K562 (cell line): ENCODE results near the gene POC1B. TPM values are rescaled to one million over a fixed set of nuclear protein-coding genes. Genes with fewer than 3 reads are reported as not detected.

Source experiments
- ATAC-seq: fragments of 200-7000 bp; cut with Tn5 transposase; 3 replicates; pipeline ENCODE4 v1.9.1; 2020; ENCODE audit warnings: moderate library complexity
- BruUV-seq: library from RNA; stranded (reverse); fragments of 400-500 nt; replicated peaks from 2 replicates; lab custom pipeline; 2021; lab: Mats Ljungman, UMichigan
- CTCF ChIA-PET: fragments of 300-600 bp; formaldehyde crosslinking; extraction: SDS; loops from one replicate; lab custom pipeline; 2021; ENCODE audit warnings: low intra/inter-chr PET ratio; lab: Yijun Ruan, JAX
- POLR2A ChIA-PET: fragments of 300-600, 350-650 bp; sonication (Branson Sonifier 250); formaldehyde crosslinking; extraction: SDS; loops from one replicate; lab custom pipeline; 2021; ENCODE audit warnings: antibody characterized with exemption, inconsistent platforms; lab: Yijun Ruan, JAX
- DNase-seq, 4 experiments: peaks; one replicate each; pipeline versions ENCODE4 v3.0.0 to v3.0.0-alpha.2; 2011 to 2018; ENCODE audit warnings: low spot score in 3 of 4, mixed read lengths in 3 of 4; ENCODE audit errors: extremely low read depth in 1 of 4
- FAIRE-seq: peaks from 2 replicates; lab custom pipeline; 2011; peaks lifted over from hg19 to GRCh38; lab: Jason Lieb, UNC
- H2AFZ ChIP-seq: 2 replicates; pipeline ENCODE4 v1.6.0; 2011; ENCODE audit warnings: low read depth, low read length, control low read depth, inconsistent platforms
- H3K27ac ChIP-seq: fragments of 200-600 bp; 3 replicates; pipeline ENCODE4 v1.8.0; 2011; ENCODE audit warnings: low read depth, mild to moderate bottlenecking, control low read depth, inconsistent platforms, low read length, moderate library complexity, mixed read lengths; ENCODE audit errors: extremely low read depth
- H3K27me3 ChIP-seq, 2 experiments: fragments of 300-600 bp in 1 of 2; 2 replicates in 1 of 2; 3 replicates in 1 of 2; pipeline versions ENCODE4 v1.6.0 to v1.8.0; 2011; ENCODE audit warnings: inconsistent platforms in 2 of 2, low read length in 2 of 2, mild to moderate bottlenecking in 1 of 2, mixed read lengths in 1 of 2, moderate library complexity in 1 of 2; ENCODE audit not compliant: control insufficient read depth in 2 of 2, insufficient read depth in 2 of 2
- H3K36me3 ChIP-seq: fragments of 300-600 bp; 3 replicates; pipeline ENCODE4 v1.8.0; 2011; ENCODE audit warnings: mild to moderate bottlenecking, low read length, inconsistent platforms; ENCODE audit not compliant: control insufficient read depth, insufficient read depth
- H3K4me1 ChIP-seq, 2 experiments: fragments of 200-600 bp in 1 of 2; replicated peaks in 1 of 2; 2 replicates in 1 of 2; 3 replicates in 1 of 2; pipeline versions ENCODE4 v1.5.1 to v1.8.0; 2011; ENCODE audit warnings: inconsistent platforms in 2 of 2, low read length in 2 of 2, mild to moderate bottlenecking in 1 of 2, mixed read lengths in 1 of 2, moderate library complexity in 1 of 2; ENCODE audit not compliant: control insufficient read depth in 2 of 2, insufficient read depth in 2 of 2
- H3K4me2 ChIP-seq: 2 replicates; pipeline ENCODE4 v1.6.1; 2011; ENCODE audit warnings: low read length, control low read depth, inconsistent platforms, mixed read lengths; ENCODE audit not compliant: insufficient read depth
- H3K4me3 ChIP-seq: fragments of 200-600 bp; sonication (generic), shearing (Covaris generic); 2 replicates; pipeline ENCODE4 v1.5.1; 2016; ENCODE audit warnings: control low read depth, inconsistent platforms
- H3K79me2 ChIP-seq: fragments of 200-600 bp; 3 replicates; pipeline ENCODE4 v1.8.0; 2011; ENCODE audit warnings: low read length, inconsistent platforms; ENCODE audit not compliant: control insufficient read depth, insufficient read depth
- H3K9ac ChIP-seq, 2 experiments: 2 replicates each; pipeline versions ENCODE4 v1.6.0 to v1.6.1; 2011; ENCODE audit warnings: low read depth in 2 of 2, low read length in 2 of 2, control low read depth in 1 of 2, inconsistent platforms in 1 of 2, mild to moderate bottlenecking in 1 of 2, mixed read lengths in 1 of 2; ENCODE audit not compliant: insufficient read depth in 1 of 2
- H3K9me1 ChIP-seq: one replicate; pipeline ENCODE4 v1.6.0; 2011; ENCODE audit warnings: inconsistent platforms, mild to moderate bottlenecking, low read length, moderate library complexity; ENCODE audit not compliant: control insufficient read depth, insufficient read depth
- H3K9me3 ChIP-seq: replicated peaks from 2 replicates; pipeline ENCODE4 v1.5.1; 2011; ENCODE audit warnings: low read depth, low read length, inconsistent platforms; ENCODE audit not compliant: control insufficient read depth, insufficient read depth
- H4K20me1 ChIP-seq: replicated peaks from 2 replicates; pipeline ENCODE4 v1.6.1; 2011; ENCODE audit warnings: low read length, inconsistent platforms, mixed read lengths; ENCODE audit not compliant: control insufficient read depth, insufficient read depth
- ARNT ChIP-seq, 2 experiments: fragments of 450-650 bp; IDR thresholded peaks; 2 replicates each; pipeline ENCODE4 v1.6.1; 2016; ENCODE audit warnings: mild to moderate bottlenecking in 1 of 2
- C11orf30 ChIP-seq: fragments of 450-650 bp; IDR thresholded peaks from 2 replicates; pipeline ENCODE4 v1.6.1; 2016; ENCODE audit warnings: low read depth, mild to moderate bottlenecking
- KLF13 ChIP-seq: fragments of 450-650 bp; IDR thresholded peaks from 2 replicates; pipeline ENCODE4 v1.6.1; 2016; ENCODE audit warnings: missing genetic modification characterization, low read depth, mild to moderate bottlenecking, missing compliant biosample characterization, moderate library complexity, borderline replicate concordance
- MAFG ChIP-seq: fragments of 450-650 bp; conservative IDR thresholded peaks from 2 replicates; pipeline ENCODE4 v1.6.1; 2016; ENCODE audit warnings: missing genetic modification characterization, missing compliant biosample characterization
- NCOA4 ChIP-seq: fragments of 450-650 bp; IDR thresholded peaks from 2 replicates; pipeline ENCODE4 v1.6.1; 2018; ENCODE audit warnings: mild to moderate bottlenecking; ENCODE audit not compliant: partially characterized antibody
- RAD51 ChIP-seq: fragments of 450-650 bp; IDR thresholded peaks from 2 replicates; pipeline ENCODE4 v1.7.1; 2016; ENCODE audit warnings: low read depth, mild to moderate bottlenecking, borderline replicate concordance
- RBM14 ChIP-seq: fragments of 200-400 bp; formaldehyde crosslinking; IDR thresholded peaks from 2 replicates; pipeline ENCODE4 v1.6.1; 2018; ENCODE audit warnings: low read depth, mild to moderate bottlenecking, low read length, moderate library complexity, borderline replicate concordance; ENCODE audit not compliant: insufficient read depth
- ZBTB34 ChIP-seq: fragments of 250-450 bp; sonication (Bioruptor Pico); IDR thresholded peaks from 2 replicates; pipeline ENCODE4 v1.8.0; 2021; ENCODE audit warnings: mild to moderate bottlenecking, moderate library complexity
- ZNF232 ChIP-seq: sonication (generic); formaldehyde crosslinking; IDR thresholded peaks from 2 replicates; pipeline ENCODE4 v1.8.0; 2022; ENCODE audit warnings: mild to moderate bottlenecking, missing genetic modification reagents
- WGBS: fragments of 100-300 bp; shearing (Covaris generic); methylation state at CpG from one replicate; pipeline ENCODE4 v1.1.6; 2016; ENCODE audit warnings: low coverage, mixed read lengths; ENCODE audit not compliant: insufficient coverage; ENCODE audit errors: missing lambda C conversion rate; 5-methylcytosine and 5-hydroxymethylcytosine counted together
- in situ Hi-C: fragments of 300-500 bp; cut with MboI; formaldehyde crosslinking; loops from 4 replicates; pipeline ENCODE4 v1.15.0; 2018; ENCODE audit warnings: inconsistent platforms, mixed read lengths
- intact Hi-C: fragments of 100-400 bp; cut with micrococcal nuclease; formaldehyde crosslinking; loops from 2 replicates; pipeline ENCODE4 v1.14.2; 2022
- polyA plus RNA-seq, 8 experiments: library from polyadenylated mRNA; depleted of rRNA in 4 of 8; stranded (reverse) in 5 of 8; unstranded in 3 of 8; fragments of >200 nt; fragmentation: Nextera tagmentation in 2 of 8; fragmentation: Illumina TruSeq in 1 of 8; extraction: Ambion mirVana in 2 of 8; extraction: Trizol in 1 of 8; gene quantifications; 2 replicates each; pipeline versions ENCODE4 v1.2.1 to v1.2.3, GENCODE V29; 2011 to 2014; ENCODE audit warnings: inconsistent platforms in 1 of 8, missing spikeins in 1 of 8
- total RNA-seq, 7 experiments: library from RNA; depleted of rRNA in 6 of 7; stranded (reverse); fragments of >200 nt in 6 of 7; fragmentation: Illumina TruSeq in 2 of 7; extraction: Trizol in 2 of 7; gene quantifications; 2 replicates each; pipeline versions ENCODE4 v1.2.1 to v1.2.3, GENCODE V29; 2011 to 2021; ENCODE audit warnings: low replicate concordance in 1 of 7

POC1B gene
- total and polyA plus RNA-seq, 9 of the 15 experiments (the other 6 are each of a cell fraction or from before 2014, with no cell fraction given), result 4.5 to 16.1 (median 10.4) TPM

- CTCF ChIA-PET, result no interaction called here
- in situ Hi-C loops, result loop anchor here (25.0 kb wide), 1 partner anchor 1298 kb away; no protein-coding TSS in a partner anchor
Observed at GRCh38 chr12:89538897-89539296, 13.1 kb upstream of the POC1B start.

More at GRCh38 chr12:89538897-89539296, 13.1 kb upstream of the POC1B start:
- Histone ChIP-seq H3K9ac (no peak overlapping the region), H3K36me3 (no peaks in the 10 kb centered on the region), H3K4me1 (peaks cover 11 to 45% of the 10 kb centered on the region in 2 experiments)
- BruUV-seq, result no TSS peak
- TF ChIP-seq NCOA4 (no peak), C11orf30 (peak; percentile 27; the same call in 1 of the 2 replicates), MAFG (tag) (0 out of 2 replicates have a peak, but pooled peaks have one; percentile 8), KLF13 (tag) (no peak), ZNF232 (CRISPR knock-in tag) (no peak), RAD51 (no peak), ARNT (IDR thresholded peaks at IDR 0.05) (no peak), RBM14 (no peak), ZBTB34 (CRISPR knock-in tag) (no peak)
- TF ChIP-seq, all 486 proteins: peak for 2
- intact Hi-C loops, result no loop called here
- no peaks in the 10 kb centered on the region for H3K79me2 ChIP-seq
- H4K20me1 ChIP-seq, result no peaks in the 10 kb centered on the region
- no peaks in the 10 kb centered on the region for H3K9me1 ChIP-seq
- no peak for DNase-seq
- no peak for ATAC-seq
- WGBS, result 50% methylated on average over 4 of the region's 4 CpGs
- H3K27ac ChIP-seq, result no peak overlapping the region
- no peak overlapping the region for H3K4me3 ChIP-seq
- no peak overlapping the region for H3K4me2 ChIP-seq
- no peaks in the 10 kb centered on the region for H3K9me3 ChIP-seq
- POLR2A ChIA-PET, result interaction anchor here (0.6 to 1.1 kb wide), 5 partner anchors 24 to 890 kb away, joined by 3 read pairs; no protein-coding TSS in a partner anchor
- H3K27me3 ChIP-seq, result no peaks in the 10 kb centered on the region
- no peak overlapping the region for H2AFZ ChIP-seq
- FAIRE-seq, result no peak
